PC-9 (cell line): ENCODE measurements around the gene PITHD1. TPM values are rescaled to one million over a fixed set of nuclear protein-coding genes. Genes with fewer than 3 reads are reported as not detected.

ENCODE experiments used
- BruUV-seq: library from RNA; stranded (reverse); fragments of 400-500 nt; replicated peaks from 2 replicates; lab custom pipeline; 2021; lab: Mats Ljungman, UMichigan
- CTCF ChIA-PET: fragments of 300-600 bp; sonication (Branson Sonifier 250); formaldehyde crosslinking; loops from one replicate; lab custom pipeline; 2022; ENCODE audit warnings: antibody characterized with exemption; lab: Charles Lee
- POLR2A ChIA-PET: fragments of 300-600 bp; sonication (Branson Sonifier 250); formaldehyde crosslinking; loops from one replicate; lab custom pipeline; 2022; ENCODE audit warnings: antibody characterized with exemption; ENCODE audit not compliant: unreplicated experiment; lab: Charles Lee
- DNase-seq, 2 experiments: peaks; one replicate each; pipeline versions ENCODE4 v3.0.0 to v3.0.0-alpha.2; 2015 to 2022; ENCODE audit warnings: mixed read lengths in 1 of 2
- H2AFZ ChIP-seq: fragments of 200-600 bp; sonication (generic); 2 replicates; pipeline ENCODE4 v1.8.1; 2017; ENCODE audit warnings: antibody characterized with exemption
- H3F3A ChIP-seq: fragments of 200-600 bp; sonication (generic); 2 replicates; pipeline ENCODE4 v1.8.1; 2017; ENCODE audit warnings: antibody characterized with exemption, mild to moderate bottlenecking, low read depth; ENCODE audit not compliant: insufficient read depth
- H3K27ac ChIP-seq: fragments of 200-600 bp; sonication (generic); 2 replicates; pipeline ENCODE4 v1.6.1; 2016; ENCODE audit warnings: mixed run types
- H3K27me3 ChIP-seq: fragments of 200-600 bp; sonication (generic); 2 replicates; pipeline ENCODE4 v1.6.1; 2016; ENCODE audit warnings: low read depth, mixed run types; ENCODE audit not compliant: insufficient read depth
- H3K36me3 ChIP-seq: fragments of 200-600 bp; sonication (generic); 2 replicates; pipeline ENCODE4 v1.6.1; 2016; ENCODE audit warnings: low read depth, mixed run types
- H3K4me1 ChIP-seq: fragments of 200-600 bp; sonication (generic); replicated peaks from 2 replicates; pipeline ENCODE4 v1.6.1; 2016; ENCODE audit warnings: mixed run types; ENCODE audit not compliant: insufficient read depth
- H3K4me2 ChIP-seq: fragments of 200-600 bp; sonication (generic); 2 replicates; pipeline ENCODE4 v1.6.1; 2017; ENCODE audit warnings: mixed run types
- H3K4me3 ChIP-seq: fragments of 200-600 bp; sonication (generic); 2 replicates; pipeline ENCODE4 v1.6.1; 2016; ENCODE audit warnings: mixed run types
- H3K79me2 ChIP-seq: fragments of 200-600 bp; sonication (generic); 2 replicates; pipeline ENCODE4 v1.6.1; 2017; ENCODE audit warnings: low read depth, mixed run types
- H3K9me2 ChIP-seq: fragments of 200-600 bp; sonication (generic); 2 replicates; pipeline ENCODE4 v1.8.1; 2017; ENCODE audit warnings: mild to moderate bottlenecking; ENCODE audit not compliant: insufficient read depth
- H3K9me3 ChIP-seq: fragments of 200-600 bp; sonication (generic); 2 replicates; pipeline ENCODE4 v1.8.1; 2016; ENCODE audit warnings: low read depth; ENCODE audit not compliant: insufficient read depth
- H4K20me1 ChIP-seq: fragments of 200-600 bp; sonication (generic); 2 replicates; pipeline ENCODE4 v1.8.1; 2017; ENCODE audit not compliant: insufficient read depth
- CTCF ChIP-seq: fragments of 200-600 bp; sonication (generic); conservative IDR thresholded peaks from 2 replicates; pipeline ENCODE4 v1.6.1; 2017; ENCODE audit warnings: mixed run types, antibody characterized with exemption, mild to moderate bottlenecking, moderate library complexity
- EZH2 ChIP-seq: fragments of 200-600 bp; sonication (generic); IDR thresholded peaks from 2 replicates; pipeline ENCODE4 v1.8.0; 2017; ENCODE audit warnings: antibody characterized with exemption, low read depth
- intact Hi-C: fragments of 100-400 bp; cut with micrococcal nuclease; formaldehyde crosslinking; loops from one replicate; pipeline ENCODE4 v1.10.0; 2022; ENCODE audit not compliant: unreplicated experiment
- total RNA-seq: library from RNA; stranded (reverse); gene quantifications from 2 replicates; pipeline ENCODE4 v1.2.3, GENCODE V29; 2021

The PITHD1 gene
- total RNA-seq, 1 experiment from 2014 or later, result 38.5 TPM

GRCh38 chr1:23800400-23801337, 22.5 kb downstream of the PITHD1 start, which contains the start of gene GALE:
Gene GALE (minus strand): TSS chr1:23800754. CDS start chr1:23799007, 1,747 bp downstream.
- Histone ChIP-seq H3K79me2 (no peaks in the 10 kb centered on the region), H3K27me3 (no peaks in the 10 kb centered on the region), H3K9me3 (no peaks in the 10 kb centered on the region), H2AFZ (peak within 1 kb of the TSS; percentile 86; the same call in 1 of the 2 replicates), H3K36me3 (no peaks in the 10 kb centered on the region), H3K4me2 (peak within 1 kb of the TSS; percentile 82), H4K20me1 (no peaks in the 10 kb centered on the region), H3K27ac (peak within 1 kb of the TSS; percentile 85), H3K4me3 (peak within 1 kb of the TSS; percentile 72), H3K4me1 (peaks cover 14% of the 10 kb centered on the region), H3F3A (peaks cover 10% of the 10 kb centered on the region; the same call in 1 of the 2 replicates), H3K9me2 (no peaks in the 10 kb centered on the region)
- CTCF ChIA-PET, result interaction anchor here (0.8 to 1.1 kb wide), 3 partner anchors 9 to 116 kb away, joined by 3 to 5 read pairs (median 4); no protein-coding TSS in a partner anchor
- intact Hi-C loops, result loop anchor here (2.0 kb wide), 2 partner anchors 22 to 68 kb away; partner anchors contain the start of genes FUCA1 and PITHD1
- no TSS peak for BruUV-seq
- TF ChIP-seq CTCF, result no peak
- TF ChIP-seq EZH2, result no peak
- POLR2A ChIA-PET, result interaction anchor here (0.5 to 0.6 kb wide), 3 partner anchors 24 to 351 kb away, joined by 3 to 4 read pairs (median 3); no protein-coding TSS in a partner anchor
- peak; percentile 76 to 93 for DNase-seq

- CTCF ChIA-PET, result interaction anchor here (0.6 to 1.1 kb wide), 5 partner anchors 10 to 222 kb away, joined by 3 to 6 read pairs (median 4); no protein-coding TSS in a partner anchor
Observed at GRCh38 chr1:23801338-23801748, 23.1 kb downstream of the PITHD1 start.

More at GRCh38 chr1:23801338-23801748, 23.1 kb downstream of the PITHD1 start:
- H4K20me1 ChIP-seq, result no peaks in the 10 kb centered on the region
- no peak for DNase-seq
- no peaks in the 10 kb centered on the region for H3K9me2 ChIP-seq
- H3K9me3 ChIP-seq, result no peaks in the 10 kb centered on the region
- H2AFZ ChIP-seq, result peak overlapping the region; percentile 86; the same call in 1 of the 2 replicates
- POLR2A ChIA-PET, result interaction anchor here (0.6 to 0.7 kb wide), 3 partner anchors 10 to 349 kb away, joined by 3 to 7 read pairs (median 3); no protein-coding TSS in a partner anchor
- H3K27ac ChIP-seq, result peak overlapping the region; percentile 28; the same call in 1 of the 2 replicates
- H3K4me1 ChIP-seq, result peaks cover 14% of the 10 kb centered on the region
- H3K4me3 ChIP-seq, result peak overlapping the region; percentile 72
- peaks cover 10% of the 10 kb centered on the region; the same call in 1 of the 2 replicates for H3F3A ChIP-seq
- no peaks in the 10 kb centered on the region for H3K79me2 ChIP-seq
- no TSS peak for BruUV-seq
- intact Hi-C loops, result loop anchor here (2.0 kb wide), 2 partner anchors 23 to 67 kb away; partner anchors contain the start of genes FUCA1 and PITHD1
- no peaks in the 10 kb centered on the region for H3K27me3 ChIP-seq
- no peaks in the 10 kb centered on the region for H3K36me3 ChIP-seq
- TF ChIP-seq CTCF (no peak), EZH2 (no peak)
- peak overlapping the region; percentile 82 for H3K4me2 ChIP-seq
